Measurements from ENCODE around the gene KIFC1. TPM values are rescaled to one million over a fixed set of nuclear protein-coding genes. Genes with fewer than 3 reads are reported as not detected.
"Not testable (repeated sequence)": the region's sequence is repeated elsewhere in the genome, so short reads cannot be mapped to it uniquely, and the experiment has no call there.

KIFC1 gene
- total RNA-seq, 2 donors from 2014 or later: 15.8 to 74.6 TPM

DNA sequence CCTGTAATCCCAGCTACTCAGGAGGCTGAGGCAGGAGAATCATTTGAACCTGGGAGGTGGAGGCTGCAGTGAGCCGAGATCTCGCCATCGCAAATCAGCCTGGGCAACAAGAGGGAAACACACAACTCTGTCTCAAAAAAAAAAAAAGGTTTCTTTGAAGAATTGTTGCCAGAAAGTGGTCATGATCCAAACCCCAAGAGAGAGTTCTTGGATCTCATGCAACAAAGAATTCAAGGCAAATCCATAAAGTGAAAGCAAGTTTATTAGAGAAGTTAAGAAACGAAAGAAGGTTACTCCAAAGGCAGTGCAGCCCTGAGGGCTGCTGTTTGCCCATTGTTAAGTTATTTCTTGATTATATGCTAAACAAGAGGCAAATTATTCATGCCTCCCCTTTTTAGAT lies 14.5 kb upstream of the KIFC1 start:
- Histone ChIP-seq H3K9me3 (no peaks in the 10 kb centered on the region), H3K4me1 (no peaks in the 10 kb centered on the region), H3K27ac (no peak overlapping the region), H3K9ac (ENCODE audit: low read depth in 2 of 2, low read length in 2 of 2) (no peak overlapping the region), H3K4me3 (no peak overlapping the region), H3K36me3 (no peaks in the 10 kb centered on the region), H3K27me3 (no peaks in the 10 kb centered on the region)
- TF ChIP-seq, protein P1, sequence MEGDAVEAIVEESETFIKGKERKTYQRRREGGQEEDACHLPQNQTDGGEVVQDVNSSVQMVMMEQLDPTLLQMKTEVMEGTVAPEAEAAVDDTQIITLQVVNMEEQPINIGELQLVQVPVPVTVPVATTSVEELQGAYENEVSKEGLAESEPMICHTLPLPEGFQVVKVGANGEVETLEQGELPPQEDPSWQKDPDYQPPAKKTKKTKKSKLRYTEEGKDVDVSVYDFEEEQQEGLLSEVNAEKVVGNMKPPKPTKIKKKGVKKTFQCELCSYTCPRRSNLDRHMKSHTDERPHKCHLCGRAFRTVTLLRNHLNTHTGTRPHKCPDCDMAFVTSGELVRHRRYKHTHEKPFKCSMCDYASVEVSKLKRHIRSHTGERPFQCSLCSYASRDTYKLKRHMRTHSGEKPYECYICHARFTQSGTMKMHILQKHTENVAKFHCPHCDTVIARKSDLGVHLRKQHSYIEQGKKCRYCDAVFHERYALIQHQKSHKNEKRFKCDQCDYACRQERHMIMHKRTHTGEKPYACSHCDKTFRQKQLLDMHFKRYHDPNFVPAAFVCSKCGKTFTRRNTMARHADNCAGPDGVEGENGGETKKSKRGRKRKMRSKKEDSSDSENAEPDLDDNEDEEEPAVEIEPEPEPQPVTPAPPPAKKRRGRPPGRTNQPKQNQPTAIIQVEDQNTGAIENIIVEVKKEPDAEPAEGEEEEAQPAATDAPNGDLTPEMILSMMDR (IDR thresholded peaks at IDR 0.05): no peak
- intact Hi-C loops (cut with DNase I): no loop called here
- DNase-seq: no peak

DNA sequence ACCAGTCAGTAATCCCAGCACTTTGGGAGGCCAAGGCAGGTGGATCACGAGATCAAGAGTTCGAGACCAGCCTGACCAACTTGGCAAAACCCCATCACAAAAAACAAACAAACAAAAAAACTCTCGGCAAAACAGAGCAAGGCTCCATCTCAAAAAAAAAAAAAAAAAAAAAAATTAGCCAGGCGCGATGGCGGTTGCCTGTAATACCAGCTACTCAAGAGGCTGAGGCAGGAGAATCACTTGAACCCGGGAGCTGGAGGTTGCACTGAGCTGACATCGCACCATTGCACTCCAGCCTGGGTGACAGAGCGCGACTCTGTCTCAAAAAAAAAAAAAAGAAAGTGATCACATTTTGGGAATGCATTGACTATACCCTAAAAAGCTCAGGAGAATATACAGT lies 12.4 kb upstream of the KIFC1 start:
- H3K36me3 ChIP-seq; H3K4me3 ChIP-seq; H3K9me3 ChIP-seq; H3K27ac ChIP-seq; H3K27me3 ChIP-seq; DNase-seq; intact Hi-C loops (cut with DNase I); H3K9ac ChIP-seq (ENCODE audit: low read depth in 2 of 2, low read length in 2 of 2); H3K4me1 ChIP-seq: not testable (repeated sequence)

DNA sequence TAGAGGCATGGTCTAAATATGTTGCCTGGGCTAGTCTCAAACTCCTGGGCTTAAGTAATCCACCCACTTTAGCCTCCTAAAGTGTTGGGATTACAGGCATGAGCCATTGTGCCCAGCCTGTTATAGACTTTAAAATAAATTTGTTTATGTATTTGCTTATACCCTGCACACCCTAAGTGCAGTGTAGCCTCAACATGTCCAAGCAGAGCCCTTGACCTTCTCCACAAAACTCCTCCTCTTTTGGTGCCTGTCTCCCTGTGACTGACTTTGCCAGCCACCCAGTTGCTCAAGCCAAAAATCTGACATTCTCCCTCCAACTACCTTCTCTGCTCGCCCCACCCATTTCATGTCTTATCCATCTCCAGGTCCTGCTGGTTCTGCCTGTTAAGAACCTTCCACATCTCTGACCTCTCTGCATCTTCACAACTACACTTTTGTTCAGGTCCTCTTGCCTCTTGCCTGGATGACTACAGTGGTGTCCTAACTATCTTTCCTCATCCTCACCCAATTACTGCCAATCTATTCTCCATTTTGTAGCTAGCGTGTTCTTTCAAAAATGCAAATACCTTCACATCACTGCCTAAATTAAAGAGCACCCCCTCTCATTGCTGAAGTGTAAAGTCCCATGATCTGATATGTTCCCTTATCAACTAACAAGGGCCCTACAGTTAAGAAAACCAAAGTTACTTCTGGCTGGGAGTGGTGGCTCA lies 11.2 kb upstream of the KIFC1 start:
- no peaks in the 10 kb centered on the region for H3K36me3 ChIP-seq
- no peak for DNase-seq
- no peak overlapping the region for H3K9ac ChIP-seq (ENCODE audit: low read depth in 2 of 2, low read length in 2 of 2)
- no peak overlapping the region for H3K27ac ChIP-seq
- no peaks in the 10 kb centered on the region for H3K9me3 ChIP-seq
- no peaks in the 10 kb centered on the region for H3K27me3 ChIP-seq
- no peak overlapping the region for H3K4me3 ChIP-seq
- TF ChIP-seq, protein P1 (IDR thresholded peaks at IDR 0.05): no peak
- intact Hi-C loops (cut with DNase I): no loop called here
- H3K4me1 ChIP-seq: no peaks in the 10 kb centered on the region

DNA sequence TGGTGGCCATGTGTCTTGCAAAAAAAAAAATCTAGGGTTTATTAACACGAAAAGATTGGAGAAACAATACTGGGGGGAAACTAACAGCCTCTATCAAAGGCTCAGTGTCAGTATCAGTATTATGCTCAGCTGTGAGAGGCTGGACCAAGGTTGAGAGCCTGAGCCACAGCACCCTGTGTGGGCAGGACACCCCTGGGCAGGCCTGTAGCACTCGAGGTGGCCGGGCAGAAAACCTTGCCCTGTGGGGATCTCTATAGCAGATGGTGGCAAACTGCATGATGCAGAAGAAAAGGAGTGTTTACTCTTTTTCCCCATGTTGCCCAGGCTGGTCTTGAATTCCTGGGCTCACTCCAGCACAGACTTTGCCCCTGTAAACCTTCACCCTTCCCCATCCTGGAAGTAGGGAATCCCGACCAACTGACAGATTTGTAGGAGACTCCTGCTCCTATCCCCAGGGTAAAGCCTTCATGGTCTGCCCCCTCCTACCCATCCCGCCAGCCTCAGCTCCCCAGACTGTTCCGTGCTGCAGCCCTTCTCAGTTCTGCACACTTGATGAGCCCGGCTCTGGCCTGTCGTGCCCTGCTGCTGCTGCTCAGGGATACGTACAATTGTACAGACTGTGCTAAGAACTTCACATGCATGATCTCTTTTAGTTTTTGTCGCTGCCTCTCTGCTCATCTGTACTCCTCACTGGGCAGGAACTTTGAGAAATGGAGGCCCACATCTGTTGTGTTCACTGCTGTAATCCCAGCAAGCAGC lies 8.0 kb upstream of the KIFC1 start:
- Histone ChIP-seq H3K4me3 (no peak overlapping the region), H3K27me3 (no peaks in the 10 kb centered on the region), H3K27ac (no peak overlapping the region), H3K4me1 (no peaks in the 10 kb centered on the region), H3K9ac (ENCODE audit: low read depth in 2 of 2, low read length in 2 of 2) (no peak overlapping the region), H3K36me3 (no peaks in the 10 kb centered on the region), H3K9me3 (no peaks in the 10 kb centered on the region)
- no peak for DNase-seq
- TF ChIP-seq, protein P1 (IDR thresholded peaks at IDR 0.05): no peak
- intact Hi-C loops (cut with DNase I): no loop called here

DNA sequence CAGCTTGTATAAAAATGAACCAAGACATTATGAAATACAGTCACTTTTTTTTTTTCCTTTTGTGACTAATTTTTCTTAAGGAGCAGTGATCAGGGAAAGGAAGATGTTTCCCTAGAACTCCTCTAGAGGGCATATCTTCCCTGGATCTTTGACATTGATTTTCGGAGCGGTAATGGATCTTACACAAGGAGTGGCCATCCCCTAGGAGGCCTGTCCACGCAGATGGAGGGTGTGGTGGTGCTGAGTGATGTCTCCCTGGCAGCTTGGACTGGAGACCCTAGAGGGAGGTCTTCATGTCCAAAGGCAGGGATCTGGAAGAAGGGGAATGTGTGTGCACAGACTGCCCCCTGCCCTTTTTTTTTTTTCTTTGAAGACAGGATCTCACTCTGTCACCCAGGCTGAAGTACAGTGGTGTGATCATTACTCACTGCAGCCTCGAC lies 7.0 kb upstream of the KIFC1 start:
- intact Hi-C loops (cut with DNase I): no loop called here
- Histone ChIP-seq H3K36me3 (no peaks in the 10 kb centered on the region), H3K9me3 (no peaks in the 10 kb centered on the region)

More for the DNA sequence above, 7.0 kb upstream of the KIFC1 start:
- TF ChIP-seq, protein P1 (IDR thresholded peaks at IDR 0.05): peak; percentile 19
- no peaks in the 10 kb centered on the region for H3K4me1 ChIP-seq
- no peak overlapping the region for H3K27ac ChIP-seq
- no peaks in the 10 kb centered on the region for H3K27me3 ChIP-seq
- DNase-seq: no peak
- H3K9ac ChIP-seq (ENCODE audit: low read depth in 2 of 2, low read length in 2 of 2): no peak overlapping the region
- no peak overlapping the region for H3K4me3 ChIP-seq
